ENCODE results near the gene EDEM1.

EDEM1 gene

GRCh38 chr3:5217824-5218595 lies 30.5 kb downstream of the EDEM1 start:
- H3K4me3 ChIP-seq (ENCODE audit: insufficient read depth, low read depth, low read length): no peak overlapping the region
- H3K4me1 ChIP-seq (ENCODE audit: control insufficient read depth, insufficient read depth, low read length): peaks cover 4% of the 10 kb centered on the region
- peaks cover 9% of the 10 kb centered on the region for H3K36me3 ChIP-seq (ENCODE audit: control insufficient read depth, insufficient read depth, low read length)
- no peaks in the 10 kb centered on the region for H3K27me3 ChIP-seq (ENCODE audit: control insufficient read depth, insufficient read depth, low read length, poor library complexity, severe bottlenecking)
- H3K9me3 ChIP-seq (ENCODE audit: control insufficient read depth, low read length): no peaks in the 10 kb centered on the region
- WGBS, 2 experiments: 85 to 90% methylated on average over 9 of the region's 9 CpGs
- no peak overlapping the region for H3K27ac ChIP-seq (ENCODE audit: insufficient read depth, low read depth, low read length, poor library complexity, severe bottlenecking)

DNA sequence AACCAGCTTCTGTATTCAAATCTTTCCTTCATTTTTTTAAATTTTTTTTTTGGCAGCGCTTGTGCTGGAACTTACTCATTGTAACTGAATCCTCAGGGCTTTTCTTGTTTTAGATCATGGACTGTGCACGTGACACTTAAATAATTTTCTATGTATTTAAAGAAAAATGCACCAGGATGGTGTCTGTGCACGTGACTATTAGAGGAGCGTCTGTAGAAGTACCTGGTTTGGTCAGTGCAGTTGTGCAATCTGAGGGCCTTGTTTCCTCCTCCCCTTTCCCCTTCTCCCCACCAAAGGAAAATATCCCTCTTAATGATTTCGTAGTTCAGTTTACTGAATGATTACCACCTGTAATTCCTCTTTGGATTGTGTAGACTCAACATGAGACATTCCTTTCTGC lies 31.3 kb downstream of the EDEM1 start:
- Histone ChIP-seq H3K36me3 (ENCODE audit: control insufficient read depth, insufficient read depth, low read length) (peaks cover 9% of the 10 kb centered on the region), H3K4me1 (ENCODE audit: control insufficient read depth, insufficient read depth, low read length) (no peaks in the 10 kb centered on the region), H3K27me3 (ENCODE audit: control insufficient read depth, insufficient read depth, low read length, poor library complexity, severe bottlenecking) (no peaks in the 10 kb centered on the region), H3K27ac (ENCODE audit: insufficient read depth, low read depth, low read length, poor library complexity, severe bottlenecking) (no peak overlapping the region), H3K4me3 (ENCODE audit: insufficient read depth, low read depth, low read length) (no peak overlapping the region), H3K9me3 (ENCODE audit: control insufficient read depth, low read length) (no peaks in the 10 kb centered on the region)
- WGBS, 2 experiments: 83 to 92% methylated on average over 5 of the region's 5 CpGs

- WGBS, 2 experiments: 47 to 59% methylated on average over 4 of the region's 4 CpGs
- no peak overlapping the region for H3K27ac ChIP-seq (ENCODE audit: insufficient read depth, low read depth, low read length, poor library complexity, severe bottlenecking)
- no peaks in the 10 kb centered on the region for H3K9me3 ChIP-seq (ENCODE audit: control insufficient read depth, low read length)
- no peaks in the 10 kb centered on the region for H3K27me3 ChIP-seq (ENCODE audit: control insufficient read depth, insufficient read depth, low read length, poor library complexity, severe bottlenecking)
- peaks cover 6% of the 10 kb centered on the region for H3K36me3 ChIP-seq (ENCODE audit: control insufficient read depth, insufficient read depth, low read length)
- no peak overlapping the region for H3K4me3 ChIP-seq (ENCODE audit: insufficient read depth, low read depth, low read length)
- no peaks in the 10 kb centered on the region for H3K4me1 ChIP-seq (ENCODE audit: control insufficient read depth, insufficient read depth, low read length)
Observed at GRCh38 chr3:5219216-5219615, 31.7 kb downstream of the EDEM1 start.

GRCh38 chr3:5220193-5220592 lies 32.7 kb downstream of the EDEM1 start:
- Histone ChIP-seq H3K36me3 (ENCODE audit: control insufficient read depth, insufficient read depth, low read length) (peaks cover 4% of the 10 kb centered on the region), H3K9me3 (ENCODE audit: control insufficient read depth, low read length) (no peaks in the 10 kb centered on the region), H3K27me3 (ENCODE audit: control insufficient read depth, insufficient read depth, low read length, poor library complexity, severe bottlenecking) (no peaks in the 10 kb centered on the region), H3K27ac (ENCODE audit: insufficient read depth, low read depth, low read length, poor library complexity, severe bottlenecking) (no peak overlapping the region), H3K4me3 (ENCODE audit: insufficient read depth, low read depth, low read length) (no peak overlapping the region), H3K4me1 (ENCODE audit: control insufficient read depth, insufficient read depth, low read length) (no peaks in the 10 kb centered on the region)
- 83% methylated on average over 5 of the region's 5 CpGs for WGBS, 2 experiments

- H3K27ac ChIP-seq (ENCODE audit: insufficient read depth, low read depth, low read length, poor library complexity, severe bottlenecking): no peak overlapping the region
- no peaks in the 10 kb centered on the region for H3K36me3 ChIP-seq (ENCODE audit: control insufficient read depth, insufficient read depth, low read length)
- H3K27me3 ChIP-seq (ENCODE audit: control insufficient read depth, insufficient read depth, low read length, poor library complexity, severe bottlenecking): no peaks in the 10 kb centered on the region
- WGBS, 2 experiments: 85 to 86% methylated on average over 11 of the region's 11 CpGs
- H3K9me3 ChIP-seq (ENCODE audit: control insufficient read depth, low read length): no peaks in the 10 kb centered on the region
- no peaks in the 10 kb centered on the region for H3K4me1 ChIP-seq (ENCODE audit: control insufficient read depth, insufficient read depth, low read length)
- H3K4me3 ChIP-seq (ENCODE audit: insufficient read depth, low read depth, low read length): no peak overlapping the region
Observed at GRCh38 chr3:5220667-5221431, 33.3 kb downstream of the EDEM1 start.

DNA sequence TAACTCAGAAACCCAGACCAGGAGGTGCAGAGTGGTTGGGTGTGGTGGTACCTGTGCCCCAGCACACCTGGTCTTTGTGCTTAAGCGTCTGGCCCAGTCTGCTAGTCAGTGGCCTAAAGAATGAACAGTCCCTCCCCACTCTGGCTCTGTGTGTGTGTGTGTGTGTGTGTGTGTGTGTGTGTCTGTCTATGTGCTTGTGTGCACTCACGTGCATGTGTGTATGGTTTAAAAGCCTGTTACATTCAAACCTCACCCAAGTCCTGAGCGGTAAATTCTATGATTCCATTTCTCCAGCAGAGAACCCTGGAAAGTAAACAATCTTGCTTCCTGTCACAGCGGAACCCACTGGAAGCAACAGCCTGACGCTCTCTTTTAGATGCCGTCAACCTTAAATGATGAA lies 34.2 kb downstream of the EDEM1 start:
- Histone ChIP-seq H3K27ac (ENCODE audit: insufficient read depth, low read depth, low read length, poor library complexity, severe bottlenecking) (no peak overlapping the region), H3K4me1 (ENCODE audit: control insufficient read depth, insufficient read depth, low read length) (no peaks in the 10 kb centered on the region), H3K9me3 (ENCODE audit: control insufficient read depth, low read length) (no peaks in the 10 kb centered on the region), H3K36me3 (ENCODE audit: control insufficient read depth, insufficient read depth, low read length) (no peaks in the 10 kb centered on the region), H3K4me3 (ENCODE audit: insufficient read depth, low read depth, low read length) (no peak overlapping the region), H3K27me3 (ENCODE audit: control insufficient read depth, insufficient read depth, low read length, poor library complexity, severe bottlenecking) (no peaks in the 10 kb centered on the region)
- WGBS, 2 experiments: 57 to 64% methylated on average over 5 to 6 of the region's 6 CpGs

DNA sequence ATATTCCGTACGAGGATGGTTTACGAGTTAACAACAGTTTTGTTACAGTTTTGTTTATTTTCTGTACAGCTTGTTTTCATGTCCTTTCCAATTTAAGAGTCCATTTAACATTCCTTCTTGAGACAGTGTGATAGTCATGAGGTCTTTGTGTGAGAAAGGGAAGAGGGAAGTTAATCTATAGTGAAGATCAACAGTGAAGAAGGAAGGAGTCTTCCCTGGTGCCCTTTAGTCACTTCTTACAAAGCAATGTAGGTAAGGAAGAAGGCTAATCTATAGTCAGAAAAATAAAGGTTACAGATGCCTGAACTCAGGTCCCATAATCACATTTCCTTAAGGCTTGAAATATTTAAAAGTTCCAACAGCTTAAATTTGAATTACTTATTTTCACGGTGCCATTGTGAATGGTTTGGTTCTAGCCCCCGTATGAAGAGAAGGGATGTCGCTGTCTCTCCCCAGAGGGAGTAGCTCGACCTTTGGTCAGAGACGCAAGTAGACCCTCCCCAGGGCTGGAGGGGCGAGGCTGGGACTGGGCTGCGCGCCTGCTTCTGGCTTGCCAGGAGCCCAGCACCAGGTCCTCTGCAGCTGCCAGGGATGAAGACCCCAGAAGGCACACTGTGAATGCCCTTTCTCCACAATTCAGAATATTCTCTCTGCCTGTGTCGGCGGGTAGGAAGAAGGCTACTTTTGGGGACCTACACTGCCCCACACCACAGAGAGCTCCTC lies 34.9 kb downstream of the EDEM1 start:
- Histone ChIP-seq H3K27ac (ENCODE audit: insufficient read depth, low read depth, low read length, poor library complexity, severe bottlenecking) (no peak overlapping the region), H3K36me3 (ENCODE audit: control insufficient read depth, insufficient read depth, low read length) (no peaks in the 10 kb centered on the region), H3K4me3 (ENCODE audit: insufficient read depth, low read depth, low read length) (no peak overlapping the region), H3K4me1 (ENCODE audit: control insufficient read depth, insufficient read depth, low read length) (no peaks in the 10 kb centered on the region), H3K9me3 (ENCODE audit: control insufficient read depth, low read length) (no peaks in the 10 kb centered on the region), H3K27me3 (ENCODE audit: control insufficient read depth, insufficient read depth, low read length, poor library complexity, severe bottlenecking) (no peaks in the 10 kb centered on the region)
- 87 to 91% methylated on average over 13 of the region's 13 CpGs for WGBS, 2 experiments

DNA sequence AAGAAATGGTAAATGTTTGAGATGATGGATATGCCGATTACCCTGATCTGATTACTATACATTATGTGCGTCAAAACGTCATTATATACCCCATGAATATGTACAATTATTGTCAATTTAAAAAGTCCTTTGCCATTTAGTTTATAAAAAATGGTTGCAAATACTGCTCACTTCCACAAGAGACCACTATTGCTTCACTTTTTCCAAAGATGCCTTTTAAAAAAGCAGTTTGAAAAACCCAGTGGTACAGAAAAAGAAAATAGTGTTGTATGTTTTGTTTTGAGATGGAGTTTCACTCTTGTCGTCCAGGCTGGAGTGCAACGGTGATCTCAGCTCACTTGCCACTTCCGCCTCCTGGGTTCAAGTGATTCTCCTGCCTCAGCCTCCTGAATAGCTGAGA lies 39.3 kb downstream of the EDEM1 start:
- H3K27me3 ChIP-seq (ENCODE audit: control insufficient read depth, insufficient read depth, low read length, poor library complexity, severe bottlenecking): no peaks in the 10 kb centered on the region
- no peaks in the 10 kb centered on the region for H3K9me3 ChIP-seq (ENCODE audit: control insufficient read depth, low read length)
- WGBS, 2 experiments: 85 to 93% methylated on average over 3 to 6 of the region's 6 CpGs
- no peak overlapping the region for H3K4me3 ChIP-seq (ENCODE audit: insufficient read depth, low read depth, low read length)
- no peaks in the 10 kb centered on the region for H3K36me3 ChIP-seq (ENCODE audit: control insufficient read depth, insufficient read depth, low read length)
- no peak overlapping the region for H3K27ac ChIP-seq (ENCODE audit: insufficient read depth, low read depth, low read length, poor library complexity, severe bottlenecking)
- H3K4me1 ChIP-seq (ENCODE audit: control insufficient read depth, insufficient read depth, low read length): no peaks in the 10 kb centered on the region

DNA sequence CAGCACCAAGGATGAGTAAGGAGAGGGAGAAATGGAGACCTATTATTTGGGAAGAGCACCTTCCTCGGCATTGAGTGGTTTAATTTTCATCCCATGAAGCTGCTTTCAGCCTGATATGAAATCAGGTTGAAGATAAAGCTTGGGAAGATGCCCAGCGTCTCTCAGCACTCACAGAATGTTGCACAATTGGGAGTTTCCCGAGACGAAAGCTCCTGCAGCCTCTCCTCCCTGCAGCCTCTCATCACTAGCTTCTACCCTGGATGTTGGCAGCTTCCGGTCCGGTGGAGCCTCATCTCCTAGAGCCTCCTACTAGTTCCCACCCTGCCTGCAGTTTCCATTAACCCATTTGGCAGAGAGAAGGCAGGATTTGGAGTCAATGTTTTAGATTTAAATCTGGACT lies 40.3 kb downstream of the EDEM1 start:
- WGBS, 2 experiments: 92 to 94% methylated on average over 6 of the region's 6 CpGs
- no peaks in the 10 kb centered on the region for H3K9me3 ChIP-seq (ENCODE audit: control insufficient read depth, low read length)
- no peaks in the 10 kb centered on the region for H3K36me3 ChIP-seq (ENCODE audit: control insufficient read depth, insufficient read depth, low read length)

GRCh38 chr3:5229414-5229813 lies 41.9 kb downstream of the EDEM1 start:
- H3K27ac ChIP-seq (ENCODE audit: insufficient read depth, low read depth, low read length, poor library complexity, severe bottlenecking): no peak overlapping the region
- H3K27me3 ChIP-seq (ENCODE audit: control insufficient read depth, insufficient read depth, low read length, poor library complexity, severe bottlenecking): no peaks in the 10 kb centered on the region
- no peak overlapping the region for H3K4me3 ChIP-seq (ENCODE audit: insufficient read depth, low read depth, low read length)
- no peaks in the 10 kb centered on the region for H3K9me3 ChIP-seq (ENCODE audit: control insufficient read depth, low read length)
- H3K4me1 ChIP-seq (ENCODE audit: control insufficient read depth, insufficient read depth, low read length): no peaks in the 10 kb centered on the region
- WGBS, 2 experiments: 91 to 96% methylated on average over 2 of the region's 2 CpGs
- no peaks in the 10 kb centered on the region for H3K36me3 ChIP-seq (ENCODE audit: control insufficient read depth, insufficient read depth, low read length)

More for the DNA sequence above, 40.3 kb downstream of the EDEM1 start:
- Histone ChIP-seq H3K4me3 (ENCODE audit: insufficient read depth, low read depth, low read length) (no peak overlapping the region), H3K27ac (ENCODE audit: insufficient read depth, low read depth, low read length, poor library complexity, severe bottlenecking) (no peak overlapping the region), H3K27me3 (ENCODE audit: control insufficient read depth, insufficient read depth, low read length, poor library complexity, severe bottlenecking) (no peaks in the 10 kb centered on the region), H3K4me1 (ENCODE audit: control insufficient read depth, insufficient read depth, low read length) (no peaks in the 10 kb centered on the region)

Measured in ectodermal cell (in vitro differentiated cells).